GM12874 (cell line): ENCODE results near the gene ANKS1B.

Source experiments
- TF ChIP-seq, protein P1 (sequence below): IDR thresholded peaks from 2 replicates; pipeline ENCODE4 v1.5.1; 2011; ENCODE audit warnings: low read depth, mild to moderate bottlenecking, control low read depth, low read length, moderate library complexity; ENCODE audit not compliant: insufficient read depth

The ANKS1B gene

DNA sequence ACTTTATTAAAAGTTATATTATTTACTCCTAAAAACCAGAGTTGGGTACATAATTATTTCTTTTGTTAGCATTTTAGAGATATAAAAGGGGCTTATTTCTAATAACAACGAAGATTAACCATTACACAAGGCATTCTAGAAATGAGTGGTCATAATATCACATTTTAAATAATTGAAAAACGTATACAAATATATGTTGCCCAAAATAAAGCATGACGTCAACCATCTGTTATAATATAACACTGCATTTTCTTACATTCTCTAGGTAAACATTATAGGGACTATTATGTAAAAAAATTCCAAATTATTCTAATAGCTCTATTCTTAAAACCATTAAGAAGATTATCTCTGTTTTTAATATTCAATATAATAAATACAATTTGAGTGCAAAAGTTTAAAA lies 792.2 kb downstream of the ANKS1B start:
- TF ChIP-seq, protein P1, sequence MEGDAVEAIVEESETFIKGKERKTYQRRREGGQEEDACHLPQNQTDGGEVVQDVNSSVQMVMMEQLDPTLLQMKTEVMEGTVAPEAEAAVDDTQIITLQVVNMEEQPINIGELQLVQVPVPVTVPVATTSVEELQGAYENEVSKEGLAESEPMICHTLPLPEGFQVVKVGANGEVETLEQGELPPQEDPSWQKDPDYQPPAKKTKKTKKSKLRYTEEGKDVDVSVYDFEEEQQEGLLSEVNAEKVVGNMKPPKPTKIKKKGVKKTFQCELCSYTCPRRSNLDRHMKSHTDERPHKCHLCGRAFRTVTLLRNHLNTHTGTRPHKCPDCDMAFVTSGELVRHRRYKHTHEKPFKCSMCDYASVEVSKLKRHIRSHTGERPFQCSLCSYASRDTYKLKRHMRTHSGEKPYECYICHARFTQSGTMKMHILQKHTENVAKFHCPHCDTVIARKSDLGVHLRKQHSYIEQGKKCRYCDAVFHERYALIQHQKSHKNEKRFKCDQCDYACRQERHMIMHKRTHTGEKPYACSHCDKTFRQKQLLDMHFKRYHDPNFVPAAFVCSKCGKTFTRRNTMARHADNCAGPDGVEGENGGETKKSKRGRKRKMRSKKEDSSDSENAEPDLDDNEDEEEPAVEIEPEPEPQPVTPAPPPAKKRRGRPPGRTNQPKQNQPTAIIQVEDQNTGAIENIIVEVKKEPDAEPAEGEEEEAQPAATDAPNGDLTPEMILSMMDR: no peak

DNA sequence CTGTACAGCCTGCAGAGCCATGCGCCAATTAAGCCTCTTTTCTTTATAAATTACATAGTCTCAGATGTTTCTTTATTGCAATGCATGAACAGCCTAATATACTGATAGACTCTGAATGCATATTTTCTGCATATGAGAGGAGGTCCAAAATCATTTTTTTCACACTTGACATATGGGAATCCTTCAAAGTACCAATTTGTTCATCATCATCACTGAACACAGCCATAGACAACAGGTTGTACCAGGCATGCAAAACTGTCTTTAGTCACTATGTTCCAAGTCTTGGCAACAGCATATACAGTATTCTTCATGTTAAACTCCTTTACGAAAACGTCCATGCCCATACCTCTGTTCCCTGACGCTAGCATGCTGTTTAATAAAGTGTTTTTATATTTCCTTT lies 807.9 kb downstream of the ANKS1B start:
- TF ChIP-seq, protein P1: no peak

DNA sequence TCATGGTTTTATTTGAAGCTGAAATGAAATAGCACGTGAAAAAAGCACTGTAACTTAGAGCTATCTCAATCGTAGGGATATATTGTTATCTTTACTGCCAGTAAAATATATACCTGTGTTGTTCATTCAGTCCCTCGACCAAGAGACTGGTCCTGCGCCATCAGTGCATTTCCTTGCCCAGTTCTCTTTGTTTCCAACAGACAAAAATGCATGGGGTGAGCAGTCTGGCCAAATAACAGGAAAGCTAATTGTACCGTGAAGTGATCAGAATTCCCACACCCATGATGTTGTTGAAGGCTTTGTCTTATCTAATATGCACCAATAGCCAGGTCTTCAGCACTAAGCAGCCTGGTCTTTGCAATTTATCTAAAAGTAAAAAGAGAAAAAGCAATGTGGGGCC lies 814.3 kb downstream of the ANKS1B start:
- TF ChIP-seq, protein P1: no peak

DNA sequence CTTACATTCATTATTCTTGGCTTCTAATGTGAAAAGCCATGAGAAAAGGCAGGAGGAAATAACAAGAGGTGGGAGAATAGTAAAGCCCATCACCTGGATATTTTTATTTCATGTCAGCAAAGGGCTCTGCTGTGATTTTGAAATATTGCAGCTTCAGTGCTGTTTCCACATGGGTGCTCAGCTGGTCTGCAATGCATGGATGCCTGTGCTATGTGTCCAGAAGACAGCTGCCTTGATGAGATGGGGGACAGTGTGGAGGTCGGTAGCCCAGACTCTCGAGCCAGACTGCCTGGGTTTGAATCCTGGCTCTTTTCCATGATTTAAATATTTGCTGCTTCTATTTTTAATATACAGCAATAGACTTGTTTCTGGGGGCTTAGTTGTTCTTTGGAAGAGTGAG lies 814.7 kb downstream of the ANKS1B start:
- TF ChIP-seq, protein P1: no peak

DNA sequence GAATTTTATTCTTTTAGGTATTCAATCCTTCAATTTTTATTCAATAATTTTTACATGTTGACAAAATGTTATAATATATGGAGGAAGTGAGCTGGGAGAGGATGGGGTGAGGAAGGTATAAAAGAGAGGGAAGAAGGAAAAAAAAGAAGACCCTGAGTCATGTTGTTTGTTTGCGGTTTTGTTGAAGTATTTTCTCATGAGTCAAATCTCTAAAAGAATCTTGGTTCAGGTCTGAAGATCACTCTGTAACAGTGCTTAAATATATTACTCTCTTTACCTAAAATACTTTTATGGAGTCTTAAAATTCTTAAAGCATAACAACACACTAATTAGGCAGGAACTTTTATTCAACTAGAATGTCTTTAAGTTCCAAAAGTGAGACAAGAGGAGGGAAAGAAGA lies 826.8 kb downstream of the ANKS1B start:
- TF ChIP-seq, protein P1: no peak

DNA sequence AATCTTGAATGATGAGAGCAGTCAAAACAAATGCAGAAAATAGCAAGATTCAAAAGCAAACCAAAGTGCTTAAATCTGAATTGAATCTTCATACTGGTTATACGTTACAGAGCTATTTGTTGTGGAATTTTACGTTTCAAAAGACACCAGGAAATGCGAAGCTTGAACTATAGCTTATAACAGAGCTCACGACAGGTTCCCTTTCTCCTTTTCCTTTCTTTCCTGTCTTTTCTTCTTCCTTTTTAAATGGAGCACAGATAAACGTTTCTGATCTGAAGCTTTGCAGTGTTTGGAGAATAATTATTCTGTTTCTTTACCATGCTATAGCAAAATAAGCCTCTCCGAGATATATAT lies 829.8 kb downstream of the ANKS1B start:
- TF ChIP-seq, protein P1: no peak

DNA sequence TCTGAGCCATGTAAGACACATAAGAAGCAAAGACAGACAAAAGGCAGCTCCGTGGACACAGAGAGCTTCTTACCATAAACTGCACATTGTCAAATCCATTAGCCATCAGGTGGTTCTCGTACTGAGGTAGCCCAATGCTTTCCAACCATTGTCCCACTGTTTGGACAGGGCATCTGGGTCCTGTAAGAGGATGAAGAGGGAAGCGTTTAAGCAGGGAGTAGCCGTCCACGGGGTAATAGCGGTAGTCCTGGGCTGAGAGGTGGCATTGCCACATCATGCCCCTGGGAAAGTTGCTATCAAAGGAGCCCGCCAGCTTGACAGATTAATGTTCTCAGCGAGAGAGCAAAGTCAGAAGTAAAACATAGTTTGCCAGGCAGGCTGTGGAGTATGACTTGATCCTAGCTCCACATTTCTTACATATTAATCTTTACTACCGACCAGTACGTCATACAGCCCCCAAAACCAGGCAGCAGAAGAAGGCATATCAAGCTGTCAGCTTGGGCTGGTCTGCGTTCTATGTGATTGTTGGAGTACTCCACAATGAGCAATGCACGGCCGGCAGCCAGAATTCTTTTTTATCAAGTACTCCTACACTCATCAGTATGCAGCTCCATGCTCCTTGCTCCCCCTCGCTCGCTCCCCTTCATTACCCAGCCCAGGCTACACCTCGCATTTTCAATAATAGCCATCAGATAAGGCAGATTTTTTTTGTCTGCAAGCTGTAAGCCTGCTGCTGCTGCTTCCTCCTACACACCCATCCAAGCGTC lies 830.3 kb downstream of the ANKS1B start:
- TF ChIP-seq, protein P1: no peak
